GM12801 (cell line): ENCODE data around the gene STRA6.

Source experiments
- TF ChIP-seq, protein P1 (sequence below): IDR thresholded peaks from one replicate; pipeline ENCODE4 v1.5.1; 2011; ENCODE audit warnings: control low read depth; ENCODE audit not compliant: insufficient read length; ENCODE audit errors: extremely low read depth

The STRA6 gene

DNA sequence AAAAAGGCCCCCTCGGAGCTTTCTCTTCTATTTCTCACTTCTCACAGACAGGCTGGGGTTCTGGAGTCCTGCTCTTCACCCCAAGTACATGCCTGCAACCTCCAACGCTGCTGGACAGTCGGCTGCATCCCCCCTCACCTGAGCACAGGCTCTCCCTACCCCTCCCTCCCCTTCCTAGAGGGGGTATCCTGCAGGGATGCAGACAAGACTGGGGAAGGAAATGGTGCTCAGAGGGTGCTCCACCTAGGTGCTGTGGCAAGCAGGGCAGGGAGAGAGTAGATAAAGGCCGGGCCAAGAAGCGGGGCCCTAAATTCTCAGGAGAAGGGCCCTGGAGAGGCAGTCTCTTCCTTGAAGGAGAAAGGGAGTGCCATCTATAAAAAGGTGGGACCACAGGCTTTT is 7.0 kb upstream of the STRA6 start:
- TF ChIP-seq, protein P1, sequence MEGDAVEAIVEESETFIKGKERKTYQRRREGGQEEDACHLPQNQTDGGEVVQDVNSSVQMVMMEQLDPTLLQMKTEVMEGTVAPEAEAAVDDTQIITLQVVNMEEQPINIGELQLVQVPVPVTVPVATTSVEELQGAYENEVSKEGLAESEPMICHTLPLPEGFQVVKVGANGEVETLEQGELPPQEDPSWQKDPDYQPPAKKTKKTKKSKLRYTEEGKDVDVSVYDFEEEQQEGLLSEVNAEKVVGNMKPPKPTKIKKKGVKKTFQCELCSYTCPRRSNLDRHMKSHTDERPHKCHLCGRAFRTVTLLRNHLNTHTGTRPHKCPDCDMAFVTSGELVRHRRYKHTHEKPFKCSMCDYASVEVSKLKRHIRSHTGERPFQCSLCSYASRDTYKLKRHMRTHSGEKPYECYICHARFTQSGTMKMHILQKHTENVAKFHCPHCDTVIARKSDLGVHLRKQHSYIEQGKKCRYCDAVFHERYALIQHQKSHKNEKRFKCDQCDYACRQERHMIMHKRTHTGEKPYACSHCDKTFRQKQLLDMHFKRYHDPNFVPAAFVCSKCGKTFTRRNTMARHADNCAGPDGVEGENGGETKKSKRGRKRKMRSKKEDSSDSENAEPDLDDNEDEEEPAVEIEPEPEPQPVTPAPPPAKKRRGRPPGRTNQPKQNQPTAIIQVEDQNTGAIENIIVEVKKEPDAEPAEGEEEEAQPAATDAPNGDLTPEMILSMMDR: no peak

DNA sequence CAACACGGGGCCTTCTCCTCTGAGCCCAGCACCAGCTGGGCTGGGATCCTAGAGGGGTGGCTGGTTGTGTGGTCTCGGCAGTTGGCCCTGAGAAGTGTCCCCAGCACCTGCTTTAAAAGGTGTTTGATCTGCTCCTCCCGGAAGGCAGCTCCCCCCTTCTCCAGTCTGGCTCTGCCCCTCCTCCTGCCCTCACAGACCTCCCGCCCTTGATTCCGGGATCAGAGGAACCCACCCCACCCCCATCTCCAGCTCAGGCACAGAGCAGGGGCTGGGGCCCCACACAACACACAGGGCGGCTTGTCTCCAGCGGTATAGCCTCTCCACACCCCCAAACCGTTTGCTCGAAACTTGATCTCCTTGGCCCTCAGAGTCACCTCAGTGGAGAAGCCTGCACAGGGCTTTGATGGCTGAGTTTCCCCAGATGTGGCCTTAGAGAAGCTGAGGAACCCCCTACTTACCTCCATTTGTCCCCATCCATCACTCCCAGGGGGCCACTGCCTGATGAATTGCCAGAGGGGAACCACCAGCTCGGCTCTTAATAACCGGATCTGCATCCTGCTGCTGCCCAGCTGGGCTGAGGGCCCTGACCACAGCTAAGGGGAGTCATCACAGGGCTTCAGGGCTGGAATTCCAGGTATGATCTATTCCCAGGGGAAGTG is 6.4 kb upstream of the STRA6 start:
- TF ChIP-seq, protein P1: no peak

DNA sequence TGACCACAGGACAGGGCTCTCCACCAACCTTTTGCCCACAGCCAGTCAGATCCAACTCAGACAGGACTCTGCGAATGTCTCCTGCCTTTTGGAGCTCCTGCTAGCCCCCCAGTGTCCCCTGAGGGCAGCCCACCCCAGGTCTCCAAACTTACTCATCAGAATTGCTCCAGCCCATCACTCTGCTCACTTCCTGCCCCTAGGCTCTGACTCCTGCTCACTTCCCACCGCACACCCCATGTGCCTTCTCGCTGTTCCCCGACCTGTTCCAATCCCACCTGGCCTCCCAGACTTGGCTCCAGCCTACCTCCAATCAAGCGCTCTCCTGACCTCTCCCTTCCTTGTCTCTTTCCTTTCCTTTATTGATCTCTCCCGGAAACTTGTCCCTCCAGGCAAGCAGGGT is 5.9 kb upstream of the STRA6 start:
- TF ChIP-seq, protein P1: no peak

DNA sequence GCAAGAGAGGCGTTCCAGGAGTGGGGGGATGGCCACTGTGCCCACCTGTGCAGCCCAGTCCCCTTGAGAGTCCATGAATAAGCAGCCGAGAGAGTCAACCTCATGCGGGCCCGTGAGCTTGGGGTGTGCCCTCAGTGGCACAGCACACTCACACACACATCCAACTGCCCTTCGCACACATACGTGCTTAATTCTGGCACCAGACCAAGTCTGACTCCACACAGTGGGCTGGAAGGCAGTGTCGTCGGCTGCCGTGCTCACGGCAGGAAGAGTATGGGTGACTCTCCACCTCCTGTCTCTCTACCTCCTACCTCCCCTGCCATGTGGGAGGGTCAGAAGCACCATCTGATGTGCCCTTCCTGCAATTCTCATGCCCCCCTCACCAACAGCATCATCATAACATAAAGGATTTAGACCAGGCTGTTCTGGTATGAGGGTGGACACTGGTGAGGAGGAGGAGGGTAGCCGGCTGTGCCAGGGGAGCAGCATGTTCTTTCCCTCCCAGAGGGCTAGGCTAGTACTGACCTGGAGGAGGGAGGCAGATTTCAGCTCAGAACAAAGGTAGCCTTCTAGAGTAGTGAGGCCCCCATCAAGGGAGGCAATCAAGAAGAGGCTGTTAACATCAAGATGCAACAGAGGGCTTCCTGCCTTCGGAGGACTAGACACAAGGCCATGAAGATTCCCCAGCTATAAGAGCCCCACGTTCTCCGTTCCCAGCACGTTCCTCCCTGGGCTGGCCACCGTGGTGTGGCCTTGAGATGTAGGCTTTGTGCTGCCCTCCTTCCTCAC is 5.3 kb upstream of the STRA6 start:
- TF ChIP-seq, protein P1: no peak

DNA sequence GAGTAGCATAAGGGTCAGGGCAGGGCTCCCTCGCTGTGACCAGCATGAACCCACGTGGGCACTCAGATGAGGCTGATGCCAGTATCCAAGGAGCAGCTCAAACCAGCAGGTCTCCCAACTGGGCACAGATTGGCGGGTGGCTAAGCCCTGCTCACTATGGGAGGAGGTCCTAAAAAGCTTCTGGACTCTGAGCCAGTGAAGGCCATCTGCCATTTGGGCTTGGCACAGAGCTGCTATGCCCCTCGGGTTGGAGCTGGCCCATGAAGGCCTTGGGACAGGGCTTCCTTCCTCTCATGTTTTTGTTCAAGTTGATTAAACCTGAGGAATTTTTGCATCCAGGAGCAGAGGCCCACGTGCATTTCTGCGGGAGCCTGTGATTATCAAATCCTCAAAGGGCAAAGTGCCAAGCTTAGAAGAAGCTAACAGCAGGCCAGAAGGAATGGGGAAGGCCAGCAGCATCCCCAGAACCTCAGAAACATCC is 4.3 kb upstream of the STRA6 start:
- TF ChIP-seq, protein P1: no peak

DNA sequence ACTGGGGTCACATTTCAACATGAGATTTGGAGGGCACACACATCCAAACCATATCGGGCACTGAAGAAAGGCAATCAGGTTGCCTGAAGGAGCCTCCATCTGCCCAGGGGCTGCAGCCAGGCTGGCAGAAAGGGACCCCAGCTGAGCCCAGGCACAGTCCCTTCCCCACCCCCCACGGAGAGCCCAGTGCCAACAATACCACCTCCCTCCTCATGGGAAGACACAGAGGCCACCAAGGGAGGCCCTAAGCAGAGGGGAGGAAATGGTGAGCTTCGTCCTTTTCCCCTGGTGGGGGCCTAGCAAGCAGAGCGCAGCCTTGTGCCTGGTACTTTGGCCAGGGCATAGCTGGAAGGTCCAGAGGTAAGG is 3.0 kb upstream of the STRA6 start:
- TF ChIP-seq, protein P1: no peak

DNA sequence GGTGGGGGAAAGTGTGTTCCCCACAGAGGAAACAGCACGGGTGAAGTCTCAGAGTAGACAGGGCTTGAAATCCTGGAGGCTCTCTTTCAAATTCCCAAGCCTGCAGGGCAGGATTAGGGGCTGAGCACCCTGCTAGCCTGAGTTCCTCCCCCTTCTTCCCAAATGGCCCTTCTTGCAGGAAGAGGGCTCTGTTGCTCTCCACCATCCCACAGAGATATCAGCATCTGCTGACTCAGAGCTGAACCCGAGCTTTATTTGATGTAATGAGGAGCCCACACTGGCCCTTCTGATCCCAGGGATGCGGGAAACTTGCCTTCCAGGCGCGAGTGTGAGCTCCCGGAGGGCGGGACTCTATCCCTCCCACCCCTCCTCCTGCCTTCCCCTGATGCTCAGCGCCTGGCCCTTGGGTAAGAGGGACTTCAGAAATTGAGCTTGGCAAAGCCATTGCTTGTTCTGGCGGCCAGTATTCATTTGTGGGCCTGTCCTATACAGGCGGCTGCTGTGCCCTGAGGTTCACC is 1.4 kb upstream of the STRA6 start:
- TF ChIP-seq, protein P1: no peak
